Tibial nerve (tissue), 4 donors: Measurements from ENCODE around the gene CRISP1. TPM values are rescaled to one million over a fixed set of nuclear protein-coding genes. Genes with fewer than 3 reads are reported as not detected.

Experiments used
- DNase-seq, 2 donors: peaks; one replicate each; pipeline ENCODE4 v3.0.0-alpha.2; 2019; ENCODE audit warnings: low spot score in 2 of 2
- H3K27ac ChIP-seq, 4 donors: fragments of 200-600 bp; sonication (generic) in 3 of 4; one replicate each; pipeline ENCODE4 v1.5.1; 2017 to 2019; ENCODE audit warnings: mild to moderate bottlenecking in 1 of 4
- H3K27me3 ChIP-seq, 2 donors: fragments of 200-600 bp; sonication (generic) in 1 of 2; one replicate each; pipeline versions ENCODE4 v1.5.1 to v1.6.0; 2017 to 2019
- H3K36me3 ChIP-seq, 3 donors: fragments of 200-600 bp; sonication (generic); one replicate each; pipeline ENCODE4 v1.5.1; 2018 to 2019
- H3K4me1 ChIP-seq, 4 donors: fragments of 200-600 bp; sonication (generic) in 3 of 4; one replicate each; pipeline ENCODE4 v1.5.1; 2017 to 2019
- H3K4me3 ChIP-seq, 4 donors: fragments of 200-600 bp; sonication (generic) in 3 of 4; one replicate each; pipeline ENCODE4 v1.5.1; 2017 to 2019; ENCODE audit warnings: mild to moderate bottlenecking in 1 of 4, moderate library complexity in 1 of 4
- H3K9me3 ChIP-seq, 4 donors: fragments of 200-600 bp; sonication (generic) in 3 of 4; one replicate each; pipeline ENCODE4 v1.5.1; 2017 to 2019
- EP300 ChIP-seq, 2 donors: sonication (generic); formaldehyde crosslinking; IDR thresholded peaks; one replicate each; pipeline ENCODE4 v1.6.1; 2017; ENCODE audit warnings: antibody characterized with exemption in 2 of 2, mild to moderate bottlenecking in 1 of 2
- POLR2A ChIP-seq, 2 donors: fragments of 450-650 bp; IDR thresholded peaks; one replicate each; pipeline ENCODE4 v1.6.1; 2017; ENCODE audit warnings: antibody characterized with exemption in 2 of 2, mild to moderate bottlenecking in 2 of 2, moderate library complexity in 2 of 2
- WGBS, 2 donors: methylation state at CpG; one replicate each; pipeline ENCODE4 v1.1.5; 2018; 5-methylcytosine and 5-hydroxymethylcytosine counted together
- total RNA-seq, 4 donors: library from RNA; depleted of rRNA; stranded (reverse); fragments of >200 nt; gene quantifications; one replicate each; pipeline ENCODE4 v1.1.0, GENCODE V29; 2016
- TF ChIP-seq, protein P1 (sequence below), 5 experiments: fragments of 200-600 bp in 3 of 5; fragments of 450-650 bp in 2 of 5; sonication (generic) in 3 of 5; IDR thresholded peaks; one replicate each; pipeline ENCODE4 v1.5.1; 2016 to 2019; ENCODE audit warnings: antibody characterized with exemption in 5 of 5, mild to moderate bottlenecking in 3 of 5, moderate library complexity in 2 of 5

The CRISP1 gene
- total RNA-seq, 4 donors from 2014 or later: not detected

DNA sequence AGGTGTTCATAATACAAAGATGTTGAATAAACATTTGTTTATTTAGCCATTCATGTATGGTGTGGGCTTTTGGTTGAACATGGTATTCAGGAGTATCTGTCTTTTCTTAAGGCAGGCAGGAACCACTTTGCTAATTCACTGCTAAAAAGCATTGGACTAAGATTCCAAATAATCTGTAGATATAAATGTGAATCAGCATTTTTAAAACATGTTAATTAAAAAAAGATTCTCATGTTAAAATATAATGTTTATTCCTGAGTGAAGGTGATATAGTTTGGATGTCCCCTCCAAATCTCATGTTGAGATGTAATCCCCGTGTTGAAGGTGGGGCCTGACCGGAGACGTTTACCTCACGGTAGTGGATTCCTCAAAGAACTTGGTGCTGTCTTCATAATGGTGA lies 19.3 kb downstream of the CRISP1 start:
- H3K36me3 ChIP-seq: no peaks in the 10 kb centered on the region
- no peaks in the 10 kb centered on the region for H3K4me1 ChIP-seq
- no peak overlapping the region for H3K27ac ChIP-seq
- DNase-seq: no peak
- H3K27me3 ChIP-seq: no peaks in the 10 kb centered on the region
- WGBS, 2 donors: 80 to 83% methylated on average over 4 of the region's 4 CpGs
- no peak for TF ChIP-seq POLR2A (IDR thresholded peaks at IDR 0.05)
- TF ChIP-seq, protein P1, sequence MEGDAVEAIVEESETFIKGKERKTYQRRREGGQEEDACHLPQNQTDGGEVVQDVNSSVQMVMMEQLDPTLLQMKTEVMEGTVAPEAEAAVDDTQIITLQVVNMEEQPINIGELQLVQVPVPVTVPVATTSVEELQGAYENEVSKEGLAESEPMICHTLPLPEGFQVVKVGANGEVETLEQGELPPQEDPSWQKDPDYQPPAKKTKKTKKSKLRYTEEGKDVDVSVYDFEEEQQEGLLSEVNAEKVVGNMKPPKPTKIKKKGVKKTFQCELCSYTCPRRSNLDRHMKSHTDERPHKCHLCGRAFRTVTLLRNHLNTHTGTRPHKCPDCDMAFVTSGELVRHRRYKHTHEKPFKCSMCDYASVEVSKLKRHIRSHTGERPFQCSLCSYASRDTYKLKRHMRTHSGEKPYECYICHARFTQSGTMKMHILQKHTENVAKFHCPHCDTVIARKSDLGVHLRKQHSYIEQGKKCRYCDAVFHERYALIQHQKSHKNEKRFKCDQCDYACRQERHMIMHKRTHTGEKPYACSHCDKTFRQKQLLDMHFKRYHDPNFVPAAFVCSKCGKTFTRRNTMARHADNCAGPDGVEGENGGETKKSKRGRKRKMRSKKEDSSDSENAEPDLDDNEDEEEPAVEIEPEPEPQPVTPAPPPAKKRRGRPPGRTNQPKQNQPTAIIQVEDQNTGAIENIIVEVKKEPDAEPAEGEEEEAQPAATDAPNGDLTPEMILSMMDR (IDR thresholded peaks at IDR 0.05): no peak
- TF ChIP-seq EP300 (IDR thresholded peaks at IDR 0.05): no peak
- H3K9me3 ChIP-seq: no peaks in the 10 kb centered on the region
- H3K4me3 ChIP-seq: no peak overlapping the region

DNA sequence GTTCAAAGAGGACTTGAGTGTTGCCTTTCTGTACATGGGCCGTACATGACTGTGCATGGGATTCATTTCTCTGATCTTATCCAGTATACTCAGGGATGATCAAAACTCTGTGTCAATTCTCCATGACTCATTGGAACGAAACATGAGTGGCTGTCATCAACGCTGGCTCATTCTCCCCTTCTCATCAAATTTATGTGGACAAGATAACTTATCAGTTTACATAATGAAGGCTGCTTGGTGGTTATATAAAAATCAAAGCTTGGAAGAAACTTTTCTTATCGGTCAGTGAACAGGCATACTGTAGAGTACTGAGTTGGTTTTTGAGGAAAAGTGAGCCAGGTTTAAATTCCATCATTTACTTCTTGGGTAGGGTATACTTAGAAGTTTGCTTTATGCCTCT lies 24.9 kb downstream of the CRISP1 start:
- 91 to 92% methylated on average over 4 of the region's 4 CpGs for whole genome bisulfite sequencing, 2 donors
- H3K4me1 ChIP-seq: no peaks in the 10 kb centered on the region
- TF ChIP-seq EP300 (IDR thresholded peaks at IDR 0.05) (no peak), POLR2A (IDR thresholded peaks at IDR 0.05) (no peak)
- TF ChIP-seq, protein P1 (IDR thresholded peaks at IDR 0.05): no peak

DNA sequence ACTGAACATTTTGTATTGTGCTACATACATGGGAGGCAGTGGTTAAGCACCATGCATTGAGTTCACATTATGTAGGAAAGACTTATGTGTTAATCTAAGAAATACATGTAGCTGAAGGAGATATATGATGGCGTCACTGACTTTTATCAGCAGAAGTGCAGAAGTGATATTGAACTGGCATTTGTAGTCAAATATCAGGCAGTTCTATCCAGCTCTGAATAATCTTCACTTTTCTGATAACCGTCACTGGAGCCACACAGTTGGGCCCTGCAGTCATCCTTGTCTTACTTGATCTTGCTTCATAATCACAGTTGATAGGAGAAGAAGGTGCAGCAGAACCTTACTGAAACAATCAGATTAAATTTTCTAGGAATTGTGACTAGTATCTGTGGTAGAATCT lies 26.4 kb downstream of the CRISP1 start:
- Histone ChIP-seq H3K36me3 (no peaks in the 10 kb centered on the region), H3K27ac (no peak overlapping the region), H3K27me3 (no peaks in the 10 kb centered on the region), H3K9me3 (no peaks in the 10 kb centered on the region), H3K4me3 (no peak overlapping the region), H3K4me1 (no peaks in the 10 kb centered on the region)
- DNase-seq: no peak
- TF ChIP-seq EP300 (IDR thresholded peaks at IDR 0.05) (no peak), POLR2A (IDR thresholded peaks at IDR 0.05) (no peak)
- TF ChIP-seq, protein P1 (IDR thresholded peaks at IDR 0.05): no peak
- WGBS, 2 donors: 87 to 90% methylated on average over 2 of the region's 2 CpGs

More for the DNA sequence above, 24.9 kb downstream of the CRISP1 start:
- no peaks in the 10 kb centered on the region for H3K9me3 ChIP-seq
- no peak for DNase-seq
- H3K27ac ChIP-seq: no peak overlapping the region
- H3K36me3 ChIP-seq: no peaks in the 10 kb centered on the region
- no peaks in the 10 kb centered on the region for H3K27me3 ChIP-seq
- H3K4me3 ChIP-seq: no peak overlapping the region

DNA sequence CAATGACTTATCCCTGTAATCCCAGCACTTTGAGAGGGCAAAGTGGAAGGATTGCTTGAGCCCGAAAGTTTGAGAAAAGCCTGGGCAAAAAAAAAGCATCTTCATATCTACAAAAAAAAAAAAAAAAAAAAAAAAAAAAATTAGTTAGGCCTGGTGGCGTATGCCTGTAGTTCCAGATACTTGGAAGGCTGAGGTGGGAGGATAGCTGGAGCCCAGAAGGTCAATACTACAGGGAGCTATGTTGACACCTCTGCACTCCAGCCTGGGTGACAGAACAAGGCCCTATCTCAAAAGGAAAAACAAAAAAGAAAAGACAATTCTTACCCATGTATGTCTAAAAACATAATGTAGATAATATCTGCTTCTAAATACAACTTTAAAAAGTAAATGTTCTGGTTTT lies 27.2 kb downstream of the CRISP1 start:
- Histone ChIP-seq H3K36me3 (no peaks in the 10 kb centered on the region), H3K9me3 (no peaks in the 10 kb centered on the region), H3K4me1 (no peaks in the 10 kb centered on the region), H3K27ac (no peak overlapping the region), H3K27me3 (no peaks in the 10 kb centered on the region), H3K4me3 (no peak overlapping the region)
- 70 to 88% methylated on average over 2 of the region's 2 CpGs for WGBS, 2 donors
- no peak for TF ChIP-seq POLR2A (IDR thresholded peaks at IDR 0.05)
- TF ChIP-seq, protein P1 (IDR thresholded peaks at IDR 0.05): no peak
- TF ChIP-seq EP300 (IDR thresholded peaks at IDR 0.05): no peak
- no peak for DNase-seq

DNA sequence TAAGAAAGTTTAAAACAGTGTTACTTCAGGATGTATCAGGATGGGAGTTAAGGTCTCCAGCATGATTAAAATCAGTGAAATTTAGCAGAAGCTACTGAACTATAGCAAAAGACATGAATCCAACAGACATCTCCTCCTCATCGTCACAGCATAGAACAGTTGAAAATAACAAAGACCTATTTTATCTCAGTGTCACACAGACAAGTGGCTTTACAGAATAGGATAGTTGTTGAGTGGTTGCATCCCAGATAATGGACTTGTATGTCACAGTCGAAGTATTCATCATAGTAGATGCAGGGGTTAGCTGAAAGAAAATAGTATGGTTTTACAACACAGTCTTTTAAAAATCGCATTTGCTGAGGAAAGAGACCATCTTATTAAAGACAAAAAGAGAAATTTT lies 31.2 kb downstream of the CRISP1 start:
- DNase-seq: no peak
- 49 to 58% methylated on average over 3 of the region's 3 CpGs for WGBS, 2 donors
- H3K27ac ChIP-seq: no peak overlapping the region
- H3K9me3 ChIP-seq: no peaks in the 10 kb centered on the region
- no peaks in the 10 kb centered on the region for H3K36me3 ChIP-seq
- TF ChIP-seq EP300 (IDR thresholded peaks at IDR 0.05): no peak
- TF ChIP-seq POLR2A (IDR thresholded peaks at IDR 0.05): no peak
- TF ChIP-seq, protein P1 (IDR thresholded peaks at IDR 0.05): no peak
- H3K4me3 ChIP-seq: no peak overlapping the region
- no peaks in the 10 kb centered on the region for H3K27me3 ChIP-seq
- no peaks in the 10 kb centered on the region for H3K4me1 ChIP-seq
